Measurements from ENCODE around the gene TCEA2.

DNA sequence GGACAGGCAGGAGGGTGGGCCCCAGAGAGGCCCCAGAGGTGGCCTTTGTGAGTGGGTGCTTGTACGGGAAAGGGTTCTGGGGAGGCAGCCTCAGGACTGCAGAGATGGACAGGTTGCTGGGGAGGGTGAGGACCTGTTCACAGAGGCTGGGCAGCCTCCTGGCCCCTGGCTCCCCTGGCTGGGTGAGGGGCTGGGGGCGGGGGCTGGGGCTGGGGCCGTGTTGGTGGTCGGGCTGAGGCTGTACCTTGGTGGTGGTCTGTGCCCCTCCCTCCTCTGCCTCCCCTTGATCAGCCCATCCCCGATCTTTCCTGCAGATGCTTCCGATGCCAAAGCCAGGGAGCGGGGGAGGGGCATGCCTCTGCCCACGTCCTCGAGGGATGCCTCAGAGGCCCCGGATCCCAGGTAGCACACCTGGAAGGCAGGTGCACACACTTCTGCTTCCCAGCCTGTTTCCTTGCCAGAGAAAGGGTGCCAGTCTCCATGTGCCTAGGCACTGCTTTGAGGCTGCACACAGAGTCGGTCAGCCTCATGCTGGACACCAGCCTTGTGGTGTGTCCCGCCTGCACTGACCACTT lies 4.8 kb downstream of the TCEA2 start:
- no peak for TF ChIP-seq ZBTB14 (CRISPR knock-in tag; IDR thresholded peaks at IDR 0.05)
- TF ChIP-seq, protein P1, sequence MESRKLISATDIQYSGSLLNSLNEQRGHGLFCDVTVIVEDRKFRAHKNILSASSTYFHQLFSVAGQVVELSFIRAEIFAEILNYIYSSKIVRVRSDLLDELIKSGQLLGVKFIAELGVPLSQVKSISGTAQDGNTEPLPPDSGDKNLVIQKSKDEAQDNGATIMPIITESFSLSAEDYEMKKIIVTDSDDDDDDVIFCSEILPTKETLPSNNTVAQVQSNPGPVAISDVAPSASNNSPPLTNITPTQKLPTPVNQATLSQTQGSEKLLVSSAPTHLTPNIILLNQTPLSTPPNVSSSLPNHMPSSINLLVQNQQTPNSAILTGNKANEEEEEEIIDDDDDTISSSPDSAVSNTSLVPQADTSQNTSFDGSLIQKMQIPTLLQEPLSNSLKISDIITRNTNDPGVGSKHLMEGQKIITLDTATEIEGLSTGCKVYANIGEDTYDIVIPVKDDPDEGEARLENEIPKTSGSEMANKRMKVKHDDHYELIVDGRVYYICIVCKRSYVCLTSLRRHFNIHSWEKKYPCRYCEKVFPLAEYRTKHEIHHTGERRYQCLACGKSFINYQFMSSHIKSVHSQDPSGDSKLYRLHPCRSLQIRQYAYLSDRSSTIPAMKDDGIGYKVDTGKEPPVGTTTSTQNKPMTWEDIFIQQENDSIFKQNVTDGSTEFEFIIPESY (CRISPR knock-in tag; IDR thresholded peaks at IDR 0.05), result no peak
- TF ChIP-seq NKX3-1 (CRISPR knock-in tag; IDR thresholded peaks at IDR 0.05), result no peak
- TF ChIP-seq MXD4 (CRISPR knock-in tag; IDR thresholded peaks at IDR 0.05), result no peak
- no peak for TF ChIP-seq CEBPB (IDR thresholded peaks at IDR 0.05; ENCODE audit: borderline replicate concordance, low read depth, low read length)
- no peak for TF ChIP-seq MTF1 (CRISPR knock-in tag; IDR thresholded peaks at IDR 0.05)
- TF ChIP-seq ARNT (IDR thresholded peaks at IDR 0.05), result no peak
- TF ChIP-seq ZNF530 (CRISPR knock-in tag; IDR thresholded peaks at IDR 0.05; ENCODE audit: low read depth), result no peak
- no peak for TF ChIP-seq PHF8 (CRISPR knock-in tag; IDR thresholded peaks at IDR 0.05)
- TF ChIP-seq FOXK2 (IDR thresholded peaks at IDR 0.05), result no peak
